HG03460 (cell line): ENCODE data around the gene KRTAP2-2.
"Not testable (repeated sequence)": the region's sequence is repeated elsewhere in the genome, so short reads cannot be mapped to it uniquely, and the experiment has no call there.

Experiments used
- ATAC-seq: cut with Tn5 transposase; IDR thresholded peaks from one replicate; pipeline ENCODE4 v1.9.1; 2021; ENCODE audit not compliant: unreplicated experiment

Gene KRTAP2-2

GRCh38 chr17:41065016-41065689, 10.1 kb upstream of the KRTAP2-2 start:
- not testable (repeated sequence) for ATAC-seq

GRCh38 chr17:41064301-41064700, 9.3 kb upstream of the KRTAP2-2 start:
- ATAC-seq = no peak

- ATAC-seq = no peak
Observed at GRCh38 chr17:41063449-41063848, 8.4 kb upstream of the KRTAP2-2 start.

- ATAC-seq = no peak
Observed at GRCh38 chr17:41061964-41062363, 6.9 kb upstream of the KRTAP2-2 start.

GRCh38 chr17:41060052-41060604, 5.1 kb upstream of the KRTAP2-2 start, which contains the start of gene KRTAP2-3:
TSS of gene KRTAP2-3 (minus strand) at chr17:41060114. CDS start at chr17:41060050, 64 bp downstream.
- ATAC-seq = no peak

- not testable (repeated sequence) for ATAC-seq
Observed at GRCh38 chr17:41059276-41060051, 4.4 kb upstream of the KRTAP2-2 start.

- no peak for ATAC-seq
Observed at GRCh38 chr17:41058741-41059140, 3.7 kb upstream of the KRTAP2-2 start.

- ATAC-seq = no peak
Observed at GRCh38 chr17:41057547-41057946, 2.5 kb upstream of the KRTAP2-2 start.

GRCh38 chr17:41054556-41054955, 474 bp downstream of the KRTAP2-2 start:
- not testable (repeated sequence) for ATAC-seq

GRCh38 chr17:41054025-41054424, 1.0 kb downstream of the KRTAP2-2 start:
- no peak for ATAC-seq

- no peak for ATAC-seq
Observed at GRCh38 chr17:41052566-41052965, 2.5 kb downstream of the KRTAP2-2 start.

- no peak for ATAC-seq
Observed at GRCh38 chr17:41049110-41049509, 5.9 kb downstream of the KRTAP2-2 start.

- ATAC-seq = no peak
Observed at GRCh38 chr17:41048441-41048840, 6.6 kb downstream of the KRTAP2-2 start.

GRCh38 chr17:41046735-41047465, 8.1 kb downstream of the KRTAP2-2 start, which contains the start of gene KRTAP2-1:
TSS of gene KRTAP2-1 (minus strand) at chr17:41047316. CDS start at chr17:41047267, 49 bp downstream.
- ATAC-seq = not testable (repeated sequence)

GRCh38 chr17:41042953-41043352, 12.1 kb downstream of the KRTAP2-2 start:
- ATAC-seq = no peak

- not testable (repeated sequence) for ATAC-seq
Observed at GRCh38 chr17:41040783-41041571, 14.1 kb downstream of the KRTAP2-2 start, which contains the start of gene KRTAP1-1. TSS of gene KRTAP1-1 (minus strand) at chr17:41041450. CDS start at chr17:41041397, 53 bp downstream.

- ATAC-seq = no peak
Observed at GRCh38 chr17:41037853-41038350, 17.1 kb downstream of the KRTAP2-2 start.

- ATAC-seq = not testable (repeated sequence)
Observed at GRCh38 chr17:41034346-41034935, 20.6 kb downstream of the KRTAP2-2 start, which contains the start of gene KRTAP1-3. TSS of gene KRTAP1-3 (minus strand) at chr17:41034874. CDS start at chr17:41034821, 53 bp downstream.

- ATAC-seq = no peak
Observed at GRCh38 chr17:41029633-41030245, 25.3 kb downstream of the KRTAP2-2 start, which contains the start of gene KRTAP1-4. TSS of gene KRTAP1-4 (minus strand) at chr17:41030195. CDS start at chr17:41030078, 117 bp downstream.
